A673 (cell line): ENCODE measurements around the gene CCDC178. TPM values are rescaled to one million over a fixed set of nuclear protein-coding genes. Genes with fewer than 3 reads are reported as not detected.

Experiments used
- BruUV-seq: library from RNA; stranded (reverse); fragments of 400-500 nt; replicated peaks from 2 replicates; lab custom pipeline; 2021; lab: Mats Ljungman, UMichigan
- CTCF ChIA-PET: fragments of 300-600 bp; sonication (Branson Sonifier 250); formaldehyde crosslinking; loops from one replicate; lab custom pipeline; 2022; ENCODE audit warnings: antibody characterized with exemption; lab: Charles Lee
- POLR2A ChIA-PET: fragments of 300-600 bp; sonication (Branson Sonifier 250); formaldehyde crosslinking; loops from one replicate; lab custom pipeline; 2022; ENCODE audit warnings: antibody characterized with exemption; ENCODE audit not compliant: low non-redundant PET; lab: Charles Lee
- DNase-seq: peaks from one replicate; pipeline ENCODE4 v3.0.0-alpha.2; 2015; ENCODE audit warnings: low spot score
- H3K27ac ChIP-seq: fragments of 200-600 bp; sonication (generic); 2 replicates; pipeline ENCODE4 v1.5.1; 2016; ENCODE audit warnings: mixed run types, low read depth, mild to moderate bottlenecking, mixed read lengths, antibody characterized with exemption, low read length; ENCODE audit not compliant: poor library complexity, severe bottlenecking
- H3K27me3 ChIP-seq: fragments of 200-600 bp; sonication (generic); replicated peaks from 2 replicates; pipeline ENCODE4 v1.6.1; 2017; ENCODE audit warnings: mixed run types, low read depth, mild to moderate bottlenecking, mixed read lengths, antibody characterized with exemption, low read length; ENCODE audit not compliant: insufficient read depth, poor library complexity
- H3K36me3 ChIP-seq: fragments of 200-600 bp; sonication (generic); 2 replicates; pipeline ENCODE4 v1.6.1; 2016; ENCODE audit warnings: mixed run types, mild to moderate bottlenecking, mixed read lengths, antibody characterized with exemption, low read length; ENCODE audit not compliant: insufficient read depth, poor library complexity, severe bottlenecking
- H3K4me1 ChIP-seq: fragments of 200-600 bp; sonication (generic); 2 replicates; pipeline ENCODE4 v1.6.1; 2017; ENCODE audit warnings: mixed run types, mild to moderate bottlenecking, mixed read lengths, antibody characterized with exemption, low read length; ENCODE audit not compliant: insufficient read depth, poor library complexity, severe bottlenecking
- H3K4me3 ChIP-seq: fragments of 200-600 bp; sonication (generic); 2 replicates; pipeline ENCODE4 v1.5.1; 2016; ENCODE audit warnings: low read depth, mixed run types, mild to moderate bottlenecking, mixed read lengths, low read length; ENCODE audit not compliant: poor library complexity, severe bottlenecking
- H3K9me3 ChIP-seq: fragments of 200-600 bp; sonication (generic); 2 replicates; pipeline ENCODE4 v1.6.1; 2016; ENCODE audit warnings: mixed run types, low read depth, mild to moderate bottlenecking, mixed read lengths, antibody characterized with exemption, low read length; ENCODE audit not compliant: poor library complexity, severe bottlenecking
- CTCF ChIP-seq: fragments of 300-800, 200-600 bp; sonication (generic); conservative IDR thresholded peaks from 2 replicates; pipeline ENCODE4 v1.5.1; 2017; ENCODE audit warnings: low read depth, mild to moderate bottlenecking, antibody characterized with exemption, low read length, moderate library complexity, mixed read lengths
- EZH2 ChIP-seq: fragments of 200-600 bp; sonication (generic); IDR thresholded peaks from 2 replicates; pipeline ENCODE4 v1.6.1; 2017; ENCODE audit warnings: borderline replicate concordance, low read depth, mild to moderate bottlenecking, mixed read lengths, antibody characterized with exemption, low read length; ENCODE audit not compliant: poor library complexity, severe bottlenecking
- intact Hi-C: fragments of 100-400 bp; cut with micrococcal nuclease; formaldehyde crosslinking; loops from one replicate; pipeline ENCODE4 v1.10.0; 2022; ENCODE audit not compliant: unreplicated experiment
- total RNA-seq: library from RNA; stranded (reverse); gene quantifications from 2 replicates; pipeline ENCODE4 v1.2.3, GENCODE V29; 2021

CCDC178 gene
- total RNA-seq, 1 experiment from 2014 or later = not detected

- DNase-seq = peak; percentile 2
- ChIA-PET POLR2A (no interaction called here), CTCF (no interaction called here)
- H3K4me3 ChIP-seq = no peak overlapping the region
- no peaks in the 10 kb centered on the region for H3K36me3 ChIP-seq
- H3K4me1 ChIP-seq = no peaks in the 10 kb centered on the region
- no TSS peak for BruUV-seq
- no peak overlapping the region for H3K27ac ChIP-seq
- intact Hi-C loops = no loop called here
- H3K27me3 ChIP-seq = no peaks in the 10 kb centered on the region
- TF ChIP-seq CTCF (no peak), EZH2 (no peak)
- no peaks in the 10 kb centered on the region for H3K9me3 ChIP-seq
Observed at GRCh38 chr18:33372442-33372841, 68.1 kb downstream of the CCDC178 start.

DNA sequence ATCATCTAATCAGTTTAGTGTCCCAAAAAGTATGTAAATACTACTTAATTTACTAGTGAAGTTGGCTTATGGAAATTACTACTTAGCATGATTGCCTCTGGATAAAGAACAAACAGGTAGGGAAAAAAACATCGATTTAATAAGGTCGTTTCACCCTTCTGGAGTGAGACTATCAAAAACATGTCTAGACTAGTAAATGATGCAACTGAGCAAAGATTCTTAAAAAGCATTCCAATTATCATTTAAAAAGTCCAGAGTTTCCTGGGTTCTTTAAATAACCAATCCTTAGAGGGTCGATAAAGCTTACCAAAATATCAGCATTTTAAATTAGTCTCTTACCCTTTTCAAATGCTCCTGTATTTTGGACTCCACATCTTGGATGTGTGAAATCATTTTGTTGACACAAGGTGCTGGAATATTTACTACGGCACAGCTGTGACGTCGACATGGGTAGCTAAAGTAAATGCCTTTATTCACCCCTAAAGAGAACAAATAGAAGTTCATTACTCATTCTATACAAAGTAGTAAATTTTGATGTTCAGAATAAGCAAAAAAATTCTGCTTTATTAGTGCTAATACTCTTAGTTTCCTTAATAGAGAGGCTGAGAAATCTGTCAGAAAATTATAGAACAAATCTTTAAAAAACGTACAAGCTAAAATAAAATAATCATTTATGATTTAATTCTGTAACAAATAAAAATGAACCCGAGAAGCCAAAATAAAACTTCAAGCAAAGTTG, 70.6 kb downstream of the CCDC178 start:
- H3K36me3 ChIP-seq = no peaks in the 10 kb centered on the region
- ChIA-PET POLR2A (no interaction called here), CTCF (no interaction called here)
- DNase-seq = no peak
- H3K9me3 ChIP-seq = no peaks in the 10 kb centered on the region
- no TSS peak for BruUV-seq
- H3K27ac ChIP-seq = no peak overlapping the region
- no peaks in the 10 kb centered on the region for H3K27me3 ChIP-seq
- intact Hi-C loops = no loop called here
- H3K4me3 ChIP-seq = no peak overlapping the region
- H3K4me1 ChIP-seq = no peaks in the 10 kb centered on the region
- no peak for TF ChIP-seq EZH2
- TF ChIP-seq CTCF = no peak

DNA sequence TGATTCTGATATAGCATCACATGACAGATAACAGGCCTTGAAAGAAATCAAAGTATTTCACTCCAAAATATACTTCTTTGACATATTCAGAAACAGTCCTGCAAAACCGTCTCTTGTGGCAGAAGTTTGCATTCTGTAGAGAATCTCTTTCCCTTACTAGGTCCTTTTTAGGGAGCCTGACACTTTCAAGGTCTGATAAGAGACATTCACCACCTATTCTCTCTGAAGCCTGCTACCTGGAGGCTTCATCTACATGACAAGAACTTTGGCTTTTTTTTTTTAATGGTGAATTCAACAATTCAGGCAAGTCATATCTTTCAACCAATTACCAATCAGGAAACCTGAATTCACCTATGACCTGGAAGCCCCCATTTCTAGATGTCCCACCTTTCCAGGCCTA, 83.8 kb downstream of the CCDC178 start:
- Histone ChIP-seq H3K36me3 (no peaks in the 10 kb centered on the region), H3K4me1 (no peaks in the 10 kb centered on the region), H3K27me3 (no peaks in the 10 kb centered on the region), H3K4me3 (no peak overlapping the region), H3K9me3 (no peaks in the 10 kb centered on the region), H3K27ac (no peak overlapping the region)
- TF ChIP-seq EZH2 (no peak), CTCF (no peak)
- intact Hi-C loops = no loop called here
- BruUV-seq = no TSS peak
- no peak for DNase-seq
- CTCF ChIA-PET = no interaction called here
- POLR2A ChIA-PET = no interaction called here
